ENCODE measurements around the gene SOCS6.
"Not testable (repeated sequence)": the region's sequence is repeated elsewhere in the genome, so short reads cannot be mapped to it uniquely, and the experiment has no call there.

The SOCS6 gene

GRCh38 chr18:70322385-70322784 lies 33.5 kb downstream of the SOCS6 start:
- DNase-seq (ENCODE audit: low spot score): no peak

- DNase-seq (ENCODE audit: low spot score): no peak
Observed at GRCh38 chr18:70322928-70323327, 34.1 kb downstream of the SOCS6 start.

- no peak for DNase-seq (ENCODE audit: low spot score)
Observed at GRCh38 chr18:70324897-70325296, 36.1 kb downstream of the SOCS6 start.

GRCh38 chr18:70326255-70326654 lies 37.4 kb downstream of the SOCS6 start:
- DNase-seq (ENCODE audit: low spot score): no peak

- DNase-seq (ENCODE audit: low spot score): no peak
Observed at GRCh38 chr18:70328169-70328568, 39.3 kb downstream of the SOCS6 start.

- DNase-seq (ENCODE audit: low spot score): no peak
Observed at GRCh38 chr18:70329071-70329470, 40.2 kb downstream of the SOCS6 start.

- no peak for DNase-seq (ENCODE audit: low spot score)
Observed at GRCh38 chr18:70330887-70331286, 42.0 kb downstream of the SOCS6 start.

- no peak for DNase-seq (ENCODE audit: low spot score)
Observed at GRCh38 chr18:70331456-70332097, 42.7 kb downstream of the SOCS6 start.

- no peak for DNase-seq (ENCODE audit: low spot score)
Observed at GRCh38 chr18:70332694-70333093, 43.8 kb downstream of the SOCS6 start.

GRCh38 chr18:70333316-70333715 lies 44.5 kb downstream of the SOCS6 start:
- no peak for DNase-seq (ENCODE audit: low spot score)

GRCh38 chr18:70333757-70334156 lies 44.9 kb downstream of the SOCS6 start:
- DNase-seq (ENCODE audit: low spot score): no peak

- no peak for DNase-seq (ENCODE audit: low spot score)
Observed at GRCh38 chr18:70334264-70334663, 45.4 kb downstream of the SOCS6 start.

GRCh38 chr18:70334728-70335329 lies 46.0 kb downstream of the SOCS6 start:
- DNase-seq (ENCODE audit: low spot score): no peak

GRCh38 chr18:70335892-70336726 lies 47.3 kb downstream of the SOCS6 start:
- no peak for DNase-seq (ENCODE audit: low spot score)

- DNase-seq (ENCODE audit: low spot score): no peak
Observed at GRCh38 chr18:70337139-70337972, 48.5 kb downstream of the SOCS6 start.

- DNase-seq (ENCODE audit: low spot score): no peak
Observed at GRCh38 chr18:70338890-70339289, 50.0 kb downstream of the SOCS6 start.

- DNase-seq (ENCODE audit: low spot score): no peak
Observed at GRCh38 chr18:70339915-70340314, 51.1 kb downstream of the SOCS6 start.

- not testable (repeated sequence) for DNase-seq (ENCODE audit: low spot score)
Observed at GRCh38 chr18:70348481-70348880, 59.6 kb downstream of the SOCS6 start.

GRCh38 chr18:70349316-70349715 lies 60.5 kb downstream of the SOCS6 start:
- no peak for DNase-seq (ENCODE audit: low spot score)

GRCh38 chr18:70354080-70354479 lies 65.2 kb downstream of the SOCS6 start:
- no peak for DNase-seq (ENCODE audit: low spot score)

- no peak for DNase-seq (ENCODE audit: low spot score)
Observed at GRCh38 chr18:70354771-70355170, 65.9 kb downstream of the SOCS6 start.

Data from CD4-positive, alpha-beta T cell treated with Interleukin-2 at 100 ng/mL for 4 hours (primary cell).